ENCODE results near the gene VSNL1.
"Not testable (repeated sequence)": the region's sequence is repeated elsewhere in the genome, so short reads cannot be mapped to it uniquely, and the experiment has no call there.

Gene VSNL1

DNA sequence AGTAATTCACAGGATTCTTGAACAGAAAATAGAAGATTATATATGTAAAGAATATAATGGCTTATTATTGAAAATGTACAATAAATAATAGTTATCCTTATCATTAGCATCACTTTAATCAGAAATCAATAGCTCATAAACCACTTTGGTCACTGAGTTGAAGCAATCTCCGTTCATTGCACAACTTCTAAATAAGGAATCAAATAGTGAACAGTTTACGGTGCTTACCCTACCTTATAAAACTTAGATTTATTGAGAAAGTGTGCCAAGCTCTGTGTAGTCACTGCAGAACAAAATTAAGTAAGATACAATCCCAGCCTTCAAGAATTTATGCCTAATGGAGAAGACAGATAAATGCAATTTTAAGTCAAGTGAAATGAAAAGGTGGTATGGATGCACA is 6.7 kb downstream of the VSNL1 start:
- no peak for DNase-seq (ENCODE audit: low read depth)
- H3K4me3 ChIP-seq (ENCODE audit: low read depth, low read length) = no peak overlapping the region
- TF ChIP-seq, protein P1, sequence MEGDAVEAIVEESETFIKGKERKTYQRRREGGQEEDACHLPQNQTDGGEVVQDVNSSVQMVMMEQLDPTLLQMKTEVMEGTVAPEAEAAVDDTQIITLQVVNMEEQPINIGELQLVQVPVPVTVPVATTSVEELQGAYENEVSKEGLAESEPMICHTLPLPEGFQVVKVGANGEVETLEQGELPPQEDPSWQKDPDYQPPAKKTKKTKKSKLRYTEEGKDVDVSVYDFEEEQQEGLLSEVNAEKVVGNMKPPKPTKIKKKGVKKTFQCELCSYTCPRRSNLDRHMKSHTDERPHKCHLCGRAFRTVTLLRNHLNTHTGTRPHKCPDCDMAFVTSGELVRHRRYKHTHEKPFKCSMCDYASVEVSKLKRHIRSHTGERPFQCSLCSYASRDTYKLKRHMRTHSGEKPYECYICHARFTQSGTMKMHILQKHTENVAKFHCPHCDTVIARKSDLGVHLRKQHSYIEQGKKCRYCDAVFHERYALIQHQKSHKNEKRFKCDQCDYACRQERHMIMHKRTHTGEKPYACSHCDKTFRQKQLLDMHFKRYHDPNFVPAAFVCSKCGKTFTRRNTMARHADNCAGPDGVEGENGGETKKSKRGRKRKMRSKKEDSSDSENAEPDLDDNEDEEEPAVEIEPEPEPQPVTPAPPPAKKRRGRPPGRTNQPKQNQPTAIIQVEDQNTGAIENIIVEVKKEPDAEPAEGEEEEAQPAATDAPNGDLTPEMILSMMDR (IDR thresholded peaks at IDR 0.05; ENCODE audit: insufficient read depth, low read depth, low read length, missing control alignments) = no peak

- TF ChIP-seq, protein P1 (IDR thresholded peaks at IDR 0.05; ENCODE audit: insufficient read depth, low read depth, low read length, missing control alignments) = no peak
- no peak for DNase-seq (ENCODE audit: low read depth)
- H3K4me3 ChIP-seq (ENCODE audit: low read depth, low read length) = no peak overlapping the region
These were observed 7.2 kb downstream of the VSNL1 start for GRCh38 chr2:17547737-17548136.

DNA sequence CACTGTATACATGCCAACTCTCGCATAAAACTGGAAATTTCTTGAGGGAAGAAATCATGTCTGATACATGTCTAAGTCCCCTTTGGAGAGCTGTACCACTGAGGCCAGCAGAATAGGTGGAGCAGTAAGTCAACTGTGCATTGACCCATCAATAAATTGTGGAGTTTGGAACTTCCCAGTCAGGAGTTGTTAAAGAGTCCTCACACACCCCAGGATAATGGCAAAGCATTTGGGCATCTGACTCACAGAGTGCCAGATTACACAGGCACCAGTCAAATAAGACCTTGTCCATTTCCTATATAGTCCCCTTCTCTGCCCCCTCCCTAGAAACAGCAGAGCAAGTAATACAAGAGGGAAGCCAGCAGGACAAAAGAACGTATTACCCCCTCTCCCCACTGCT is 10.4 kb downstream of the VSNL1 start:
- DNase-seq (ENCODE audit: low read depth) = no peak
- TF ChIP-seq, protein P1 (IDR thresholded peaks at IDR 0.05; ENCODE audit: insufficient read depth, low read depth, low read length, missing control alignments) = no peak
- no peak overlapping the region for H3K4me3 ChIP-seq (ENCODE audit: low read depth, low read length)

DNA sequence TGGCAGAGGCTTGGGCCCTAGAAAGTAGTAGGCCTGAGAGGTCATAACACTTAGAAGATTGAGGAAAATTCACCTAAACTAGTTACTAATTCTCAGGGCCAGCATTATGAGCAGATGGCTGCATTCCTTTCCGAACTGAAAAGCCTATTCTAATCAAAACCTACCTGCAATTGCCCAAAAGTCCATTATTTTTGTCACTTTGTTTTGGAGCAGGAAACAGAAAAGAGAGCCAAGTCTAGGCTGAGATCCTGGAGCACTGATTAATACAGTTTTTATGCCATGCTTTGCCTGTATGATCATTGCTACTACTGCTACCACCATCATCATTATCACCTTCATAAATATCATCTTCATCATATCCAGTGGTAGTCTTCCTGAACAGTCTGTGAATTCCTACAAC is 14.7 kb downstream of the VSNL1 start:
- TF ChIP-seq, protein P1 (IDR thresholded peaks at IDR 0.05; ENCODE audit: insufficient read depth, low read depth, low read length, missing control alignments) = no peak
- no peak for DNase-seq (ENCODE audit: low read depth)
- no peak overlapping the region for H3K4me3 ChIP-seq (ENCODE audit: low read depth, low read length)

DNA sequence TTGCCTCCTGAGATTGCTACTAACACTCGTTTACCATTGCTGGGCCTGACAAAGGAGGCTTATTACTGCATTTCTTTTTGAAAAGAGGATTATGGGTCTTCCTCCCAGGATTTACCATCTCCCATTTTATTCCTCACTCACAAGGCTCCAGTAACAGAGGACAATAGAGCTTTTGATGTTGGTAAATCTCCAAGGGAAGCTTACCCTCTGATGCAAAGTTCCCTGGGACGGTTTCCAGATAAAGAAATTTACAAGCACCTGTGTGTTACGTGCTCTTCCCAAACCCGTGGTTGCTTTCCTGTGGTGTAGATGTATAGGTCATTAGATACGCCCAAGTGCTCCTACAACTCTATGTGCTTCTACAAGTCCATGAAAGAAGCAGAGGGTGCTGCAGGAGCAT is 17.1 kb downstream of the VSNL1 start:
- no peak overlapping the region for H3K4me3 ChIP-seq (ENCODE audit: low read depth, low read length)
- TF ChIP-seq, protein P1 (IDR thresholded peaks at IDR 0.05; ENCODE audit: insufficient read depth, low read depth, low read length, missing control alignments) = no peak
- no peak for DNase-seq (ENCODE audit: low read depth)

GRCh38 chr2:17558053-17558452 is 17.6 kb downstream of the VSNL1 start:
- DNase-seq (ENCODE audit: low read depth) = no peak
- TF ChIP-seq, protein P1 (IDR thresholded peaks at IDR 0.05; ENCODE audit: insufficient read depth, low read depth, low read length, missing control alignments) = no peak
- H3K4me3 ChIP-seq (ENCODE audit: low read depth, low read length) = no peak overlapping the region

- H3K4me3 ChIP-seq (ENCODE audit: low read depth, low read length) = no peak overlapping the region
- DNase-seq (ENCODE audit: low read depth) = no peak
- TF ChIP-seq, protein P1 (IDR thresholded peaks at IDR 0.05; ENCODE audit: insufficient read depth, low read depth, low read length, missing control alignments) = no peak
These were observed 18.4 kb downstream of the VSNL1 start for GRCh38 chr2:17558878-17559277.

- H3K4me3 ChIP-seq (ENCODE audit: low read depth, low read length) = not testable (repeated sequence)
These were observed 25.2 kb downstream of the VSNL1 start for GRCh38 chr2:17565726-17566125.

More at GRCh38 chr2:17565726-17566125, 25.2 kb downstream of the VSNL1 start:
- DNase-seq (ENCODE audit: low read depth) = not testable (repeated sequence)

Data from GM12865 (cell line).